HepG2 (cell line): ENCODE measurements around the gene CEP83.

Experiments used
- RAD21 ChIP-seq: fragments of 450-650 bp; formaldehyde crosslinking; IDR thresholded peaks from 2 replicates; pipeline ENCODE4 v1.5.0; 2020; ENCODE audit warnings: mild to moderate bottlenecking
- TF ChIP-seq, protein P1 (sequence below): sonication (generic); formaldehyde crosslinking; IDR thresholded peaks from 2 replicates; pipeline ENCODE4 v1.4.0; 2020; ENCODE audit warnings: missing genetic modification reagents

DNA sequence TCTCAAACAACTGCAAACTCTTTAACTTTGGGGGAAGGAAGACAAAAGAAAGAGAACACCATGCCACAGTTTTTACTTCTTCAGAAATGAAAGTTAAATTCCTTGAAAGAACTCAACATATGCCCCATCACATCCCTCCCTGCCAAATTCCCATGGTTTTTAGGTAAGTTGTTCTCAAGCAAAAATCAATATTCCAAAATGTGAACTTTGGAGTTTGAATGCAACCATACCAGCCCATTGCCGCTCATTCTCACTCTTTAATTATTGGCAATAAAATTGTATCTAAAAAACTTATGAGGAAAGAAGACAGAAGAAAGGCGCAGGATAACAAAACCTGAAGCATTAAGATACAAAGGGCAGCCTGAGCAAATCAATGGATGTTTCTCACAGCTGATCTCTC lies 31.8 kb upstream of the CEP83 start:
- TF ChIP-seq, protein P1, sequence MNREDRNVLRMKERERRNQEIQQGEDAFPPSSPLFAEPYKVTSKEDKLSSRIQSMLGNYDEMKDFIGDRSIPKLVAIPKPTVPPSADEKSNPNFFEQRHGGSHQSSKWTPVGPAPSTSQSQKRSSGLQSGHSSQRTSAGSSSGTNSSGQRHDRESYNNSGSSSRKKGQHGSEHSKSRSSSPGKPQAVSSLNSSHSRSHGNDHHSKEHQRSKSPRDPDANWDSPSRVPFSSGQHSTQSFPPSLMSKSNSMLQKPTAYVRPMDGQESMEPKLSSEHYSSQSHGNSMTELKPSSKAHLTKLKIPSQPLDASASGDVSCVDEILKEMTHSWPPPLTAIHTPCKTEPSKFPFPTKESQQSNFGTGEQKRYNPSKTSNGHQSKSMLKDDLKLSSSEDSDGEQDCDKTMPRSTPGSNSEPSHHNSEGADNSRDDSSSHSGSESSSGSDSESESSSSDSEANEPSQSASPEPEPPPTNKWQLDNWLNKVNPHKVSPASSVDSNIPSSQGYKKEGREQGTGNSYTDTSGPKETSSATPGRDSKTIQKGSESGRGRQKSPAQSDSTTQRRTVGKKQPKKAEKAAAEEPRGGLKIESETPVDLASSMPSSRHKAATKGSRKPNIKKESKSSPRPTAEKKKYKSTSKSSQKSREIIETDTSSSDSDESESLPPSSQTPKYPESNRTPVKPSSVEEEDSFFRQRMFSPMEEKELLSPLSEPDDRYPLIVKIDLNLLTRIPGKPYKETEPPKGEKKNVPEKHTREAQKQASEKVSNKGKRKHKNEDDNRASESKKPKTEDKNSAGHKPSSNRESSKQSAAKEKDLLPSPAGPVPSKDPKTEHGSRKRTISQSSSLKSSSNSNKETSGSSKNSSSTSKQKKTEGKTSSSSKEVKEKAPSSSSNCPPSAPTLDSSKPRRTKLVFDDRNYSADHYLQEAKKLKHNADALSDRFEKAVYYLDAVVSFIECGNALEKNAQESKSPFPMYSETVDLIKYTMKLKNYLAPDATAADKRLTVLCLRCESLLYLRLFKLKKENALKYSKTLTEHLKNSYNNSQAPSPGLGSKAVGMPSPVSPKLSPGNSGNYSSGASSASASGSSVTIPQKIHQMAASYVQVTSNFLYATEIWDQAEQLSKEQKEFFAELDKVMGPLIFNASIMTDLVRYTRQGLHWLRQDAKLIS (CRISPR knock-in tag), result no peak
- TF ChIP-seq RAD21, result no peak
